A549 (cell line): ENCODE data around the gene RING1. TPM values are rescaled to one million over a fixed set of nuclear protein-coding genes. Genes with fewer than 3 reads are reported as not detected.

Experiments used
- ATAC-seq, 2 experiments: fragments of 200-7000 bp in 1 of 2; fragments of >200 bp in 1 of 2; cut with Nextera tagmentation in 1 of 2; cut with Tn5 transposase in 1 of 2; 3 replicates each; pipeline versions ENCODE4 v1.8.0 to v1.9.1; 2018 to 2020; ENCODE audit warnings: mild to moderate bottlenecking in 1 of 2, moderate library complexity in 1 of 2
- CTCF ChIA-PET: fragments of 300-600 bp; sonication (Branson Sonifier 250); formaldehyde crosslinking; extraction: SDS; loops from one replicate; lab custom pipeline; 2021; ENCODE audit warnings: antibody characterized with exemption, inconsistent platforms; lab: Yijun Ruan, JAX
- POLR2A ChIA-PET: fragments of 350-600 bp; formaldehyde crosslinking; extraction: SDS; loops from one replicate; lab custom pipeline; 2021; ENCODE audit warnings: antibody characterized with exemption, inconsistent platforms; lab: Yijun Ruan, JAX
- DNase-seq, 2 experiments: peaks; one replicate each; pipeline versions ENCODE4 v3.0.0 to v3.0.0-alpha.2; 2011 to 2016; ENCODE audit warnings: low read depth in 1 of 2, low spot score in 1 of 2
- FAIRE-seq: peaks from 2 replicates; lab custom pipeline; 2011; peaks lifted over from hg19 to GRCh38; lab: Jason Lieb, UNC
- H3K27ac ChIP-seq, 2 experiments: fragments of >200 bp; sonication (Bioruptor Twin); formaldehyde crosslinking; 3 replicates each; pipeline ENCODE4 v1.5.1; 2016 to 2017
- H3K4me1 ChIP-seq: fragments of >200 bp; sonication (Bioruptor Twin); formaldehyde crosslinking; 3 replicates; pipeline ENCODE4 v1.6.1; 2016
- H3K4me2 ChIP-seq: fragments of >200 bp; sonication (Bioruptor Twin); formaldehyde crosslinking; 3 replicates; pipeline ENCODE4 v1.6.1; 2016
- H3K4me3 ChIP-seq: fragments of >200 bp; sonication (Bioruptor Twin); formaldehyde crosslinking; 3 replicates; pipeline ENCODE4 v1.5.1; 2016
- H3K9me3 ChIP-seq: fragments of >200 bp; sonication (Bioruptor Twin); formaldehyde crosslinking; 3 replicates; pipeline ENCODE4 v1.6.1; 2016
- BHLHE40 ChIP-seq: IDR thresholded peaks from 2 replicates; pipeline ENCODE4 v1.6.1; 2012; ENCODE audit warnings: low read depth, low read length, inconsistent platforms
- CTCF ChIP-seq: fragments of >200 bp; sonication (Bioruptor Twin); formaldehyde crosslinking; IDR thresholded peaks from 3 replicates; pipeline ENCODE4 v1.5.1; 2016
- E2F6 ChIP-seq: IDR thresholded peaks from 2 replicates; pipeline ENCODE4 v1.6.1; 2012; ENCODE audit warnings: low read depth, borderline replicate concordance
- EHF ChIP-seq: fragments of 250-450 bp; sonication (Bioruptor Pico); IDR thresholded peaks from 2 replicates; pipeline ENCODE4 v1.5.0; 2020; ENCODE audit warnings: mild to moderate bottlenecking
- ELK1 ChIP-seq: fragments of 150-350 bp; IDR thresholded peaks from 2 replicates; pipeline ENCODE4 v1.6.1; 2014; ENCODE audit warnings: low read depth, mild to moderate bottlenecking, low read length
- FOSL2 ChIP-seq, 2 experiments: fragments of 450-650 bp in 1 of 2; fragments of >200 bp in 1 of 2; sonication (Bioruptor Twin) in 1 of 2; formaldehyde crosslinking; IDR thresholded peaks; 2 replicates each; pipeline versions ENCODE4 v1.5.0 to v1.6.1; 2016 to 2020; ENCODE audit warnings: mild to moderate bottlenecking in 1 of 2, moderate library complexity in 1 of 2
- FOXS1 ChIP-seq: fragments of 250-450 bp; sonication (Bioruptor Pico); IDR thresholded peaks from 2 replicates; pipeline ENCODE4 v1.5.0; 2020; ENCODE audit warnings: mild to moderate bottlenecking, moderate library complexity
- GATA3 ChIP-seq: IDR thresholded peaks from 2 replicates; pipeline ENCODE4 v1.6.1; 2012; ENCODE audit warnings: borderline replicate concordance
- HES2 ChIP-seq: fragments of >200 bp; sonication (Bioruptor Twin); formaldehyde crosslinking; IDR thresholded peaks from 2 replicates; pipeline ENCODE4 v1.6.1; 2016
- HOXB13 ChIP-seq: fragments of 250-450 bp; sonication (Bioruptor Pico); IDR thresholded peaks from 2 replicates; pipeline ENCODE4 v1.5.0; 2020; ENCODE audit warnings: low read depth, mild to moderate bottlenecking, moderate library complexity
- HOXB5 ChIP-seq: fragments of 250-450 bp; sonication (Bioruptor Pico); IDR thresholded peaks from 2 replicates; pipeline ENCODE4 v1.5.0; 2020; ENCODE audit warnings: mild to moderate bottlenecking, moderate library complexity
- JUN ChIP-seq, 2 experiments: fragments of >200 bp; sonication (Bioruptor Twin); formaldehyde crosslinking; IDR thresholded peaks; 2 replicates in 1 of 2; 3 replicates in 1 of 2; pipeline ENCODE4 v1.6.1; 2016 to 2017
- KDM5A ChIP-seq: fragments of 200-600 bp; sonication (generic); IDR thresholded peaks from 2 replicates; pipeline ENCODE4 v1.6.1; 2016; ENCODE audit warnings: antibody characterized with exemption, mild to moderate bottlenecking
- MAFK ChIP-seq: fragments of 450-650 bp; IDR thresholded peaks from 2 replicates; pipeline ENCODE4 v1.6.1; 2014; ENCODE audit not compliant: partially characterized antibody
- MAX ChIP-seq: IDR thresholded peaks from 2 replicates; pipeline ENCODE4 v1.6.1; 2012
- MYC ChIP-seq: IDR thresholded peaks from 2 replicates; pipeline ENCODE4 v1.6.1; 2012; ENCODE audit warnings: mild to moderate bottlenecking, inconsistent platforms, low read length, improper control_type of control experiment, borderline replicate concordance
- NPAS2 ChIP-seq: fragments of 250-450 bp; sonication (Bioruptor Pico); IDR thresholded peaks from 2 replicates; pipeline ENCODE4 v1.8.0; 2022; ENCODE audit warnings: mild to moderate bottlenecking, moderate library complexity, borderline replicate concordance
- PBX3 ChIP-seq: IDR thresholded peaks from 2 replicates; pipeline ENCODE4 v1.6.1; 2012
- PHF8 ChIP-seq: fragments of 200-600 bp; sonication (generic); IDR thresholded peaks from 2 replicates; pipeline ENCODE4 v1.6.1; 2016; ENCODE audit warnings: low read depth, mild to moderate bottlenecking, antibody characterized with exemption, moderate library complexity, borderline replicate concordance
- POLR2A ChIP-seq: IDR thresholded peaks from 2 replicates; pipeline ENCODE4 v1.6.1; 2012; ENCODE audit warnings: mild to moderate bottlenecking, low read length
- POLR2AphosphoS2 ChIP-seq: conservative IDR thresholded peaks from 2 replicates; pipeline ENCODE4 v1.6.1; 2012; ENCODE audit warnings: low read length, improper control_type of control experiment, inconsistent platforms
- RAD21 ChIP-seq, 2 experiments: fragments of >200 bp in 1 of 2; sonication (Bioruptor Twin) in 1 of 2; formaldehyde crosslinking in 1 of 2; IDR thresholded peaks in 1 of 2; conservative IDR thresholded peaks in 1 of 2; 2 replicates in 1 of 2; 3 replicates in 1 of 2; pipeline ENCODE4 v1.6.1; 2012 to 2018; ENCODE audit warnings: inconsistent platforms in 1 of 2
- RFX5 ChIP-seq: fragments of 450-650 bp; IDR thresholded peaks from 2 replicates; pipeline ENCODE4 v1.7.1; 2014; ENCODE audit warnings: antibody characterized with exemption, mild to moderate bottlenecking, moderate library complexity
- RNF2 ChIP-seq: fragments of 200-600 bp; sonication (generic); IDR thresholded peaks from 2 replicates; pipeline ENCODE4 v1.6.1; 2016; ENCODE audit warnings: low read depth, mild to moderate bottlenecking, antibody characterized with exemption, moderate library complexity, borderline replicate concordance
- SMC3 ChIP-seq: fragments of >200 bp; sonication (Bioruptor Twin); formaldehyde crosslinking; IDR thresholded peaks from 3 replicates; pipeline ENCODE4 v1.6.1; 2018; ENCODE audit warnings: inconsistent platforms
- SREBF2 ChIP-seq: fragments of 450-650 bp; IDR thresholded peaks from 2 replicates; pipeline ENCODE4 v1.6.1; 2014; ENCODE audit warnings: mild to moderate bottlenecking, moderate library complexity
- USF2 ChIP-seq: fragments of 450-650 bp; IDR thresholded peaks from 2 replicates; pipeline ENCODE4 v1.6.1; 2014; ENCODE audit warnings: antibody characterized with exemption
- ZC3H11A ChIP-seq: fragments of 450-650 bp; IDR thresholded peaks from 2 replicates; pipeline ENCODE4 v1.6.1; 2014; ENCODE audit warnings: antibody characterized with exemption, mild to moderate bottlenecking
- ZFP36 ChIP-seq: fragments of 450-650 bp; IDR thresholded peaks from 2 replicates; pipeline ENCODE4 v1.6.1; 2014; ENCODE audit warnings: borderline replicate concordance; ENCODE audit not compliant: partially characterized antibody
- ZNF302 ChIP-seq: fragments of 250-450 bp; sonication (Bioruptor Pico); IDR thresholded peaks from 2 replicates; pipeline ENCODE4 v1.9.0; 2021; ENCODE audit warnings: inconsistent platforms, mild to moderate bottlenecking, moderate library complexity
- ZSCAN20 ChIP-seq: fragments of 250-450 bp; sonication (Bioruptor Pico); IDR thresholded peaks from 2 replicates; pipeline ENCODE4 v1.8.0; 2022; ENCODE audit warnings: mild to moderate bottlenecking, moderate library complexity
- WGBS: methylation state at CpG from one replicate; pipeline ENCODE4 v1.1.6; 2017; ENCODE audit errors: missing lambda C conversion rate; 5-methylcytosine and 5-hydroxymethylcytosine counted together
- polyA plus RNA-seq, 4 experiments: library from polyadenylated mRNA; depleted of rRNA in 3 of 4; stranded (reverse); fragments of >200 nt; fragmentation: RNase III in 1 of 4; extraction: RNeasy Plus Mini Kit Qiagen cat#74134 plus additional on column Dnase treatment in 1 of 4; gene quantifications; 2 replicates in 3 of 4; 3 replicates in 1 of 4; pipeline ENCODE4 v1.2.3, GENCODE V29; 2011 to 2017

The RING1 gene
- polyA plus RNA-seq, 2 of the 4 experiments (the other 2 are of a cell fraction), result 12.7 to 35.0 TPM

GRCh38 chr6:33204165-33204414 is 4.2 kb upstream of the RING1 start:
- Histone ChIP-seq H3K27ac (peak overlapping the region in 1 of 2 experiments; percentile 100; a peak in 3 of 6 replicates), H3K4me2 (peak overlapping the region; percentile 76), H3K4me1 (peaks cover 49% of the 10 kb centered on the region), H3K4me3 (peak overlapping the region; percentile 82; the same call in 1 of the 3 replicates), H3K9me3 (no peaks in the 10 kb centered on the region)
- POLR2A ChIA-PET, result no interaction called here
- TF ChIP-seq BHLHE40 (no peak), ZC3H11A (no peak), MYC (no peak), KDM5A (no peak), MAFK (no peak), FOSL2 (IDR thresholded peaks at IDR 0.05) (no peak), FOSL2 (CRISPR knock-in tag; IDR thresholded peaks at IDR 0.05) (no peak)
- FAIRE-seq, result no peak
- no peak for ATAC-seq
- 4% methylated on average over 4 of the region's 4 CpGs for WGBS
- CTCF ChIA-PET, result interaction anchor here (2.4 kb wide), 1 partner anchor 44 kb away, joined by 9 read pairs; no protein-coding TSS in a partner anchor
- DNase-seq, result no peak

- DNase-seq (peak; percentile 85 to 90), FAIRE-seq (no peak), ATAC-seq (peak; percentile 65 to 82)
- H3K4me1 ChIP-seq, result peaks cover 46% of the 10 kb centered on the region
- ChIA-PET POLR2A (interaction anchor here (0.6 to 1.5 kb wide), 2 partner anchors 71 to 233 kb away, joined by 3 to 4 read pairs; no protein-coding TSS in a partner anchor), CTCF (interaction anchor here (1.2 to 2.4 kb wide), 2 partner anchors 34 to 44 kb away, joined by 3 to 9 read pairs; no protein-coding TSS in a partner anchor)
- H3K27ac ChIP-seq, result peak within 1 kb of the TSS; percentile 87 to 100
- peak within 1 kb of the TSS; percentile 82 for H3K4me3 ChIP-seq
- no peaks in the 10 kb centered on the region for H3K9me3 ChIP-seq
- WGBS, result 3% methylated on average over 24 of the region's 48 CpGs
- H3K4me2 ChIP-seq, result peak within 1 kb of the TSS; percentile 76
- TF ChIP-seq GATA3 (no peak), CTCF (no peak), HES2 (no peak), ELK1 (no peak), KDM5A (peak; percentile 68), MAX (0 out of 2 replicates have a peak, but pooled peaks have one; percentile 42), FOXS1 (CRISPR knock-in tag) (no peak), POLR2A (peak; percentile 13; the same call in 1 of the 2 replicates), PBX3 (no peak), FOSL2 (IDR thresholded peaks at IDR 0.05) (no peak), FOSL2 (CRISPR knock-in tag; IDR thresholded peaks at IDR 0.05) (no peak), JUN (IDR thresholded peaks at IDR 0.05) (peak in 1 of 2 experiments; percentile 31; a peak in 1 of 5 replicates), HOXB5 (no peak), ZFP36 (no peak), ZNF302 (CRISPR knock-in tag) (no peak), SMC3 (no peak), HOXB13 (CRISPR knock-in tag) (no peak), ZC3H11A (no peak), ZSCAN20 (no peak), RNF2 (no peak), USF2 (no peak), RAD21 (conservative IDR thresholded peaks at IDR 0.05 in 1 of 2, IDR thresholded peaks at IDR 0.05 in 1 of 2) (no peak), EHF (CRISPR knock-in tag) (no peak), POLR2AphosphoS2 (no peak), NPAS2 (CRISPR knock-in tag) (no peak), PHF8 (peak; percentile 48; the same call in 1 of the 2 replicates), E2F6 (no peak), SREBF2 (no peak), RFX5 (no peak)
Measured at GRCh38 chr6:33204415-33205190, 3.7 kb upstream of the RING1 start, which contains the start of gene HSD17B8. HSD17B8 (plus strand) TSS chr6:33204655; CDS start chr6:33204669, 14 bp downstream.
